Measurements from ENCODE around the gene TRIM47.
"Not testable (repeated sequence)": the region's sequence is repeated elsewhere in the genome, so short reads cannot be mapped to it uniquely, and the experiment has no call there.

The TRIM47 gene

DNA sequence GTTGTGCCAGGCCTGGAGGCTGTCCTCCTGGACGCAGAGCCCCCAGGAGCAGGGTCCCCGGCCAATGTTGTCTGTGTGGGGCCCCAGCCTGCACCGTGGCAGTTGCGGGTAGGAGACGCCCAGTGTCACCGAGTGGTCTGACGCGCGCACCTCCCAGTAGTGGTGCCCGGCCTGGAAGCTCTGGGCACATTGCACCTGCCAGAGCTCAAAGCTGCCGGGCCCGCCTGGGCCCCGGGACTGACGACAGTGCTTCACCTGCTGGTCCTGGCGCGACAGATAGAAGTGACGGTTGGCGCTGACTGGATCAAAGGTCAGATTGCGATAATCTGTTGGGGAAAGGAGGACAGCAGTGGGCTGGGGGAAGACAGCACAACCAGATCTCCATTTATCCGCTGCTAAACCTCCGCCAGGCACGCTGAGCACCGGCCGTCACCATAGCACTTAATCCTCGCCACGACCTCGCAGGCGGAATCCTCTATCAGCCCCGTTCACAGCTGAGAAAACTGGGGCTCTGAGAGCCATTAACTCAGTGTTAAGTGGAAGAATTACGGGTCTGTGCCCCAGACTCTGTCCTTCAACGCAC lies 12.7 kb upstream of the TRIM47 start:
- no peak for DNase-seq

DNA sequence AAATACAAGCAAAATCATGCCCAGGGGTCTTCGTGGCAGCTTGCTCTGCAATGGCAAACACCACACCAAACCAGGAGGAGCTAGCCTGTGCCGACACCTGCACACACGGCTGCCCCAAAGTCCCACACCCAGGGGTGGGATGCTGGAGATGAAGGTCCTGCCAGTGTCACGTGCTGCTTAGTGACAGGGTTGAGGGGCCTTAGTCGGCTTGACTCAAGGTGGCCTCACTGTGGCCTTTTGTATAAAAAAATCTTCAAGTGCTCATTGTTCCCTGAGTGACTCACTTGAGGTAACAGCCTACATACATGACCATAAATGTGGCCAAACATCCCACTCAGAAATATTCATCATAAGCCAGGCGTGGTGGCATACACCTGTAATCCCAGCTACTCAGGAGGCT lies 11.1 kb upstream of the TRIM47 start:
- DNase-seq, result no peak

DNA sequence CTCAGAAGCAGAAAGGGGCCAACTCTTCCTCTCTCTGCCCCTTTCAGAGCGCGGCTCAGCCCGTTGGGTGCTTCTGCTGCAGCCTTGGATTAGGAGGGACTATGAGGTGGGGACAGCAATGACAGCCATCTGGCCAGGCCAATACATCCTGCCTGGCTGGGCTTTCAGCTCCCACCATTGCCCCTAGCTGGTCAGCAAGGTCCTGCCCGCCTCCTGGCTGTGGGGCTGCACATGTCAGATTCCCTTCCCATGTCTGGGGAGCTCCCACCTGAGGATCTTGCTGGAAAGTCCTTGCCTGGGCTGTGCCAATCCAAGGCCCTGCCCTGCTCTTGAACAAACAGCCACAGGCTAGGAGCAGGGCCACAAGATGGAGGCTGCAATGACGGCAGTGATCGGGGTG lies 10.1 kb upstream of the TRIM47 start:
- no peak for DNase-seq

DNA sequence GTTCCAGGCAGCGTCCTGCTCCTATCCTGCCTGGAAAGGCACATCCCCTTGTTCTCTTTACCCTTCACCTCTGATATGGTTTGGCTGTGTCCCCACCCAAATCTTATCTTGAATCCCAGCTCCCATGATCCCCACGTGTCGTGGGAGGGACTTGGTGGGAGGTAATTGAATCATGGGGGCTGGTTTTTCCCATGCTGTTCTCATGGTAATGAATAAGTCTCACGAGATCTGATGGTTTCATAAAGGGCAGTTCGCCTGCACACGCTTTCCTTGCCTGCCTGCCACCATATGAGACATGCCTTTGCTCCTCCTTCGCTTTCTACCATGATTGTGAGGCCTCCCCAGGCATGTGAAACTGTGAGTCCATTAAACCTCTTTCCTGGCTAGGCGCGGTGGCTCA lies 7.5 kb upstream of the TRIM47 start:
- DNase-seq, result not testable (repeated sequence)

DNA sequence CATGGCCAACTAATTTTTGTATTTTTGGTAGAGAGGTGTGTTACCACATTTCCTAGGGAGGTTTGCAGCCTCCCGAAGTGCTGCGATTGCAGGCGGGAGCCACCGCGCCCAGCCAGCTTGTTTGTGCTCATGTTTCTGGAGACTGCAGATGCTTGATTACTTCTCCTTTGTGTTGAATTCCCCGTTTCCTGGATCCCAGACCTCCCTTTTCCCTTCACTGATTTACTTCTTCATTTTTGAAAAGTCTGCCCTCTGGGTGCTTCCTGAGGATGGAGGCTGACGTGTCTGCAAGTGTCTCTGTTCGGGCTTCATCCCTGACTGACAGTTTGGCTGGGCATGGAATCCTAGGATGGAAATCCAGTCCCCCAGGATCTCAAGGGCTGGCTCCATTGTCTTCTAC lies 7.0 kb upstream of the TRIM47 start:
- no peak for DNase-seq

DNA sequence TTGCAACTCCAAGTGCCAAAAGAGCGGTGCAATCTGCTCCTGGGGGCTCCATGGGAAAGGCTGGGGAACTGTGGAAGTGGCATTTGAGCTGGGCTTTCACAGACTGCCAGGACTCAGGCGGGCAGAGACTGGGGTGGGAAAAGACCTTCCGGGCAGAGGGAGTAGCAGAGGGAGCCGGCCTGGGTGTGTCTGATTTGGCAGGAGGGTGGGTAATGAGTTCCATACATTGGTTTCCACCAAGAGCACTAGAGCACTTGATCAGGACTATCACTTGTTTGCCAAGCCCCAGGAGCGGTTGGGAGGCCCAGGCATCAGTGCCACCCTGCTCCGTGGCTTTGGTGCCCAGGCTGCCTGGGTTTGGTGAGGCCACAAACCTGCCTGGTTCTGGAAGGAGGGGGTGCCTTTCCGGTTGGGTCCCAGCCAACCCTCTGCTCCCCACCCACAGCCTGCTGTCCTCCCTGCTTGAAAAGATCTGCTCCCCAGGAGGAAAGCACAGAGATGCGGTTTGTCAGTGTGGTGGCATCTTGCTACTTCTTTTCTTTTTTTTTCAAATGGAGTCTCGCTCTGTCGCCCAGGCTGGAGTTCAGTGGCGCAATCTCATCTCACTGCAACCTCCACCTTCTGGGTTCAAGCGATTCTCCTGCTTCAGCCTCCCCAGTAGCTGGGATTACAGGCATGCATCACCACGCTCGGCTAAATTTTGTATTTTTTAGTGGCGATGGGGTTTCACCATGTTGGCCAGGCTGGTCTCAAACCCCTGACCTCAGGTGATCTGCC lies 3.5 kb upstream of the TRIM47 start:
- DNase-seq, result no peak

DNA sequence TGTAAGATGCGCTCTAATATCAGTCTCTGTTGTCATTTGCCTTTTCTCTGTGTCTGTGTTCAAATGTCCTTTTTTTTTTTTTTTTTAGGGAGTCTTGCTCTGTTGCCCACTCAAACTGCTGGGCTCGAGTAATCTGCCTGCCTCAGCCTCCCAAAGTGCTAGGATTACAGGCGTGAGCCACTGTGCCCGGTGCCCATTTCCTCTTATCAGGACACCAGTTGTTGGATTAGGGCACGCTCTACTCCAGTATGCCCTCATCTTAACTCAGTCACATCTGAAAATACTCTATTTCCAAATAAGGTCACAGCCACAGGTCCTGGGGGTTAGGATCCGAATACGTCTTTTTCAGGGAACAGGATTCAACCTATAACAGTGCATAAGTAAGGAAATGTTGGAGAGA lies 1.9 kb upstream of the TRIM47 start:
- DNase-seq, result no peak

DNA sequence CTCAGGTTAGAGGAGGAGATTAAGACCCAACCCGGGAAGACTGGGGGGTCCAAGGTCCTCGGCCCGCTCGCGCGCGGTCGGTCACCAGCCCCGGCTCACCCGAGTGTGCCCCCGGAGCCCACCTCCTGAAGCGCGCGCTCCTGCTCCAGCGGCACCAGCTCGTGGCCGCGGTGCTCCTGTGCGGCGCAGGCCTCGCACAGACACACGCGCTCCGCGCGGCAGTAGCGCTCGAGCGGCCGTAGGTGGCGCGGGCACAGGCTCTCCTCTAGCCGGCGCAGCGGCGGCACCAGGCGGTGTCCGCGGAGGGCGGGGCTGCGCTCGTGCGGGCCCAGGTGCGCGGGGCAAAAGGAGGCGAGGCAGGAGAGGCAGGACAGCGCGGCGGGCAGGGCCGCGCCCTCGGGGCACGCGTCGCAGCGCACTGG lies 618 bp downstream of the TRIM47 start:
- peak; percentile 74 for DNase-seq

DNA sequence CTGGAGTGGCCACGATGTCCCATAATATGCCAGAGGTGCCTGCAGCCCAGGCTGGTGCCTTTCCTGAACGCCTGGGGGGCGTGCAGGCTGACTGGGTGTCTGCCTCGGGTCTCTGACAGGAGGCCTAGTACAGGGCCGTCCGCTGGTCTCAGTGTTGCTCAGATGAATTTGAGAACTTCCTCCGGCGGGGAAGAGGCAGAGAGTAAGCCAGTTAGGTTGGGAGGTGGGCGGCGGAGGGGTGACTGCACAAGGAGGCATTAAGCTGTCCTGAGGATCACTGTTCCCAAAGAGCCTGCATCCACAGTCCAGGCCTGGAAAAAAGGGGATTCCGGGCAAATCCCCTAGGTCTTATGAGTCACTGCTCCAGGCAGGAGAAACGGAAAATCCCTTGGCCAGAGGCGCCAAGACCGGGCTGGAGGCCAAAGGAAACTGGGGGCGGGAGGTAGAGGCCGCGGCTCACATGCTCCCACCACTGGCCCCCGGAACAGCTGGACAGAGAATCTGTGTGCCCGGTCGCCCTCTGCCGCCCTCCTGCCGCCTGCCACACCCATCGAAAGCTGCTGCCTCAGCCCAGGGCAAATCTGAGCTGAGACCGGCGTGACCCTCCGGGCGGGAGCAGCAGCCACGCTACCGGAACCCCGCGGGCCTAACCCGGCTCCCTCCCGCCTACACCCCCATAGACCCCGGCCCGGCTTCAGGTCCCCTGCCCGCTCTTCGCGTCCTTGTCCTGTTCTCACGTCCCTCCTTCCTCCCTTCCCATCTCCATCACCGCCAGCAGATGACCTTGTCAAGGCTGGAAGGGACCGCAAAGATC lies 1.2 kb downstream of the TRIM47 start:
- peak; percentile 70 for DNase-seq

DNA sequence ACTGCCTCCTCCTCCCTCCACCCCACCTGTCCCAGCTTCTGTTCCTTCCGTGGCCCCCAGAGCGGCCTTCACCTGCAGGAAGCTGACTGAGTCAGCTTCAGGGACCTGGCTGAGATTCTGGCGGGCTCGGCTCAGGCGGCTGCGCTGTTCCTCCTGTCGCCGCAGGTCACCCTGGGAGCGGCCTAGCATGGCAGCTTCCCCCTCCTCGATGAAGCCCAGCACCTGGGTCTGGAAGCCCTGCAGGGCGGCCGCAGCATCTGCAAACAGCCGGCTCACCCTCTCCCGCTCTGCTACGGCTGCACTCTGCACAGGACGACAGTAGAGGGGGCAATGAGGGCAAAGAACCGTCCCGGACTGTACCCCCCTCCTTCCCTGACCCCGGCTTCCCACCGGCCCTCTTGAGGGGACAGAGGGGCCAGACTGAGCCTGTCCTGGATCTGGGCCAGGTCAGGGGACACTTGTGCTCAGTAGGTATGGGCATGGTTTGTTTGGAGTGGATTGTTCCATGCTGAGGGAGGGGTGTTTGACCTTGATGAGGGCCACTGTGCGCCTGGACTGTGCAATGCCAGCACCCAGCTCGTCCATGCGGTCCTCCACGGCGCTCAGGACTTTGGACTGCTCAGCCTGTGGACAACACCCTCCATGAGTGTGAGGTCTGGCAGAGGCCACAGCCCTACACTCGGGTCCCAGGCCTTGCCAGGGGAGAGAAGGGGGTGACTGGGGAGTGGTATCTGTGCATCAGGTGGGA lies 2.0 kb downstream of the TRIM47 start:
- DNase-seq, result peak; percentile 79

DNA sequence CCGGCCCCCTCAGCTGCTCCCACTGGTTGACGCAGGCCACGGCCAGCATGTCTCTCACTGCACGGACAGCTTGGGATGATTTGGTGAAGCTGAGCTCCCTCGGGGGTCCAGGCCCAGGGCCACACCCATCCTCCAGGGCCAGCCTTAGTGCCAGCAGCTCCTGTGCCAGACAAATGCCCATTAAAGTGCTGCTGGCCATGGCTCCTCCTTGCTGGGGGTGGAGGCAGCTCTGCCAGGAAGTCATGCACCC lies 2.5 kb downstream of the TRIM47 start:
- DNase-seq, result no peak

DNA sequence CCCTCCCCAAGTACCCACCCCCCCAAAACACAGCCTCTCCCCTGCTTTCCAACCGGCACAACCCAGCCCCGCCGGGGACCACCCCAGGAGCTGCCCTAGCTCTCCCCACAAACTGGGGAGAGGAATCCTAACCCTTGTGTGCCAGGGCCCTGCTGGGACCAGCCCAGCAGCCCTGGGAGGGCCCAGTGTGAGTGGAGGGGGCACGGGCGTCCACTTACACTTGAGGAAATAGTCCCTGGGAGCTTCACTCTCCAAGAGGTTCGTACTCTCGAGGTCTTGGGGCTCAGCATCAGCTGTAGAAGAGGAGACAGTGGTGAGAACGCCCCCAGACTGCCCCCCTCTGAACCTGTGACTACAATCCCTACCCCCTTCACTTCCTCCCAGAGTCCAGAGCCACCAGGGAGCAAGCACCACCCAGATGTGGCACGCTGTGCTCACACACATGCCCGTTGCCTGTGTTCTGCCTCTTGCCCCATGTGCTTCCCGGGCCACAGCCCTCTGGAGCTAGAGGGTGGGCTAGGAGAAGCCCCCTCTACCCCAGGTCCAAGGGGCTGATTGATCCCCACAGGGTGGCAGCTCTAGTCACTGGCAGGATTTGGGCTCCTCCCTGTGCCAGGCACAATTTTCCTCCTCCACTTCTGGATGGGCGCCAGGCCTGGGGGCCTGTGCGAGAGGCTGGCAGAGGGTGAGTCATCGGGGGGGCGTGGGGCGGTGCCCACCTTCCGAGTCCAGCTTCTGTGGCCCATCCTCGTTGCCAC lies 3.0 kb downstream of the TRIM47 start:
- no peak for DNase-seq

DNA sequence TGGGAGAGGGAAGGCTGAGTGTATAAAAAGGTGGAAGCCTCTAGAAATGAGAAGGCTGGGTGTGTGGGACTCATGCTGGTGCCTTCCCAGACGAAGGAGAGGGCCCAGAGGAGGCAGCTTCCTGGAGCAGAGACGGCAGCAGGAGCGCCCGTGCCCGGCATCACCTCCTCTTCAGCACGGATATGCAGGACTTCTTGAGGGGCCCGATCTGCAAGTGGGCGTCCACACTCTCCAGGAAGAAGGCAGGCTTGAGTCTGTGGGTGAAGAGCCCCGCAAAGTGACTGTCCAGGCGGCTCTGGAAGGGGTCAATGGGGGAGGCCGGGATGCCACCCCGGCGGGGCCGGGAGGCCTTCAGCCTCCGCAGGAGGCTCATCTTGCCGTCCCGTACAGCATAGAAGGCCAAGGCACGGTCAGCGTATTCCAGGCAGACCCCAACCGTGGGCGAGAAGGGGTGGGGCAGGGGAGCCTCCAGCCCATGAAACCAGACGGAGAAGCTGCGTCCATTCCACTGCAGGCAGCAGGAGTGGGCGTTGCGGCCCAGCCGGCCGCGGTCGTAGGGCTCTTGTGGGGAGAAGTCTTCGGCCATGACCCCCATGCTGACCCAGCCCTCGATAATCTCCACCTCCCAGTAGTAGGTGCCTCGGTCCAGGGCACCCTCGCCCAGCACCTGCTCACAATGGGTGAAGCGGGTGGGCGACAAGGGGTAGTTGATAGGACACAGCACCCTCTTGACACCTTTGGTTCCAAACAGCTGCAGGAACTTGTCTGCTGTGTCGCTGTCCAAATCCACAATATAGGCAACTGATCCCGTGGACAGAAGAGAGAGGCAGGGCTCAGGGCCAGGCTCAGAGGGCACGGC lies 3.8 kb downstream of the TRIM47 start:
- DNase-seq, result no peak

DNA sequence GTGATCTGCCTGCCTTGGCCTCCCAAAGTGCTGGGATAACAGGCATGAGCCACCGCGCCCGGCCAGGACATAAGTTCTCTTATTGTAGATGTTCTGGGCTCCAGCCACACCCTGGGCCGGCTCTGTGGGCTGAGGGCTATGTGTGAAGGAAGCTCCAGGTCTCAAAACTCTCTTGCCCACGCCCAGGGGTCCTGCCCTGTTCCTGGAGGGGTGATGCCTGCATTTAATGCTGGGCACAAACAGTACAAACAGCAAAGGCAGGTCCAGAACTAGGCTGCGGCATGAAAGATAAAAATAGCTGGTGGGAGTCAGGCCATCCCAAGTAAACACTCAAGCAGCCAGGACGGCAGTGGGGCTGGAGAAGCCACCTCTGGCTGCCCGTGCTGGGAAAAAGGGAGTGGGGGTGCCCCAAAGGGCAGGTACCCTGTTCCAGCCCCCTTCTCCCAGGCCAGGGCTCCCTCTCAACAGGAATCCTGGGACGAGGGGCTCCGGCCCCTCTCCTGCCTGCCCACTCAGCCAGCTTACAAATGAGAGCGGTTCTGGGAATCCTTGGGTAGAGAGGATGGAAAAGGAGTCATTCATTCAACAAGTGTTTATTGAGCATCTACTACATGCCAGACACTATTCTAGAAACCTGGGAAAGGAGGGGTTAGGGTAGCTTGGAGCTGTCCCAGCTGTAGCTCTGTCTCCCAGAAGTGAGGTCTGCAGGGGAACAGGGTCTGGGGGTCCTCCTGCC lies 4.6 kb downstream of the TRIM47 start:
- DNase-seq, result no peak

DNA sequence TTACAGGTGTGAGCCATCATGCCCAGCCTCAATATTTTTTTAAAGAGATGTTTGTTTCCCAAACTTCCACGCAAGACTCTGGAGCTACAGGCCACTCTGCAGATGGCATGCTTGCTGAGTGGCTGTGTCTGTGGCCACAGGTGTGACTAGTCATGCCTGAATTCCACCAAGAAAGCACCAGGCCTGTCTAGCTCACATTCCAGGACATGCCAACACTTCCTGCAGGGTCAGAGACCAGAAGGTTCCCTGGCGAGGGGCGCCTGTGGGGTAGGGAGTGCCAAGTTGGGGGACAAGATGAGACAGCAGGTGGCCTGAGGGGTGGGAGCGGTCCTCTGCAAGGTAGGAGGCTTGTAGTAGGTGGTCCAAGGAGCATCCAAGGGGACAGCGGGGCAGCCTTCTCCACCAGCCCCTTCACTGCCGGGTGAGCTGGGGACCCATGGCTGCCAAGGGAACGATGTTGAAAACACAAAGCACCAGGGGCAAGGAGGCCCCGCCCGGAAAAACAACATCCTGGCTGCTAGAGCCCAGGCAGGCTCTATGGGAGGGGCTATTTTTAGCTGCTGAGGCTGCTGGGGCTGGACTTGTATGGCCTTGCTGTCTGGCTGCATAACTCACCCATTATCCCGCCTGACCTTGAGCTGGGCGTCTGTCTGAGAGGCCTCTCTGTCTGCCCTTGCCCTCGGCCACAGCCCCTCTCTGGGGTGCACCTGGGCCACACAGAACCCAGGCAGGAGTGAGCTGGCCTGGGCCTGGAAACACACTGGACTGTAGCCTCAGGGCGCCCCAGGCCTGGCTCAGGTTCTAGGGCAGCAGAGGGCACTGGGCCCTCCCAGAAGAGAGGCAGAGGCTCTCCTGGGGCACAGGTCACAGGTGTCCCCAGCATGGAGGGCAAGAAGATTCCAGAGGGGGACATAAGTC lies 5.7 kb downstream of the TRIM47 start:
- no peak for DNase-seq

DNA sequence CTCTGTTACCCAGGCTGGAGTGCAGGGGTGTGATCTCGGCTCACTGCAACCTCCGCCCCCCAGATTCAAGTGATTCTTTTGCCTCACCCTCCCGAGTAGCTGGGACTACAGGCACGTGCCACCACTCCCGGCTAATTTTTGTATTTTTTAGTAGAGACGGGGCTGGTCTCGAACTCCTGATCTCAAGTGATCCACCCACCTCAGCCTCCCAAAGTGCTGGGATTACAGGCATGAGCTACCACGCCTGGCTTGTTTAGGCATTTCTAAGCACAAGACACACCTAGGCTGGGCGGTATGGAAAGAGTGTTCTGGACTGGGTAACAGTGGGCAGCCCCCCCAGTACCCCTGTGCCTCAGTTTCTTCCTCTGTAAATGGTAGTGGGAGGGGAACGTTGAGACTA lies 8.2 kb downstream of the TRIM47 start:
- DNase-seq, result not testable (repeated sequence)

DNA sequence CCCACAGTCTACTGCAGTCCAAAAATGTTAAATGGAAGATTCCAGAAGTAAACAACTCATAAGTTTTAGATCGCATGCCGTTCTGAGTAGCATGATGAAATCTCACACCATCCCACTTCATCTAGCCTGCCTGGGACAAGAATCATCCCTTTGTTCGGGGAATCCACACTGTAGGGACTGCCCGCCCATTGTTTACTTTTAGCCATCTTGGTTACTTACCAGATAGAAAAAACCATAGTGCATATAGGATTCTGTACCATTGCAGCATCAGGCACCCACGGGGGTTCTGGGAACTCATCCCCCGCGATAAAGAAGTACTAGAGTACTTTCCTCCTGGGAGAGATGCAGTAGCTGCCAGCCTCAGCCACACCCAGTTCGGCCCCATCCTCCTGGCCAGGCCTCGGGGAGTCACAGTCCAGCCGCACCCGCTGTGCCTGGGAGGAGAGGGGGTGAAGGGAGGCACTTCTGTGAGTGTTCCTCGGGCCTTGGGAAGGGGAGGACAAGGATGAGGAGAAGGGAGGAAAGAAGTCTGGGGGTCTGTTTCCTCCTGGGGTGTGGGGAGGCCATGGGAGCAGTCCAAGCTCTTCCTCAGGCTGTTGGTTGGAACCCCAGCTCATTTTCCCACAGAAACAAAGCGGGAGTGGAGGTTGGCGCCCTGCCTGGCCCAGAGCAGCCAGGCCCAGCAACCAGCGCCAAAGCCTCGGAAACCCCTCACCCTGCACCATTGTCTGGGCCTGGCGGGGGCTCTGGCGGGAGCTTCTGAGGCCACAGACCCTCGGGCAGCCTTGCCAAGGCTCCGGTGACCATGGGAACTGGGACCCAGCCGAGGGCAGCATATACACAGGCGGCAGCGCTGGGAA lies 8.9 kb downstream of the TRIM47 start:
- DNase-seq, result no peak

DNA sequence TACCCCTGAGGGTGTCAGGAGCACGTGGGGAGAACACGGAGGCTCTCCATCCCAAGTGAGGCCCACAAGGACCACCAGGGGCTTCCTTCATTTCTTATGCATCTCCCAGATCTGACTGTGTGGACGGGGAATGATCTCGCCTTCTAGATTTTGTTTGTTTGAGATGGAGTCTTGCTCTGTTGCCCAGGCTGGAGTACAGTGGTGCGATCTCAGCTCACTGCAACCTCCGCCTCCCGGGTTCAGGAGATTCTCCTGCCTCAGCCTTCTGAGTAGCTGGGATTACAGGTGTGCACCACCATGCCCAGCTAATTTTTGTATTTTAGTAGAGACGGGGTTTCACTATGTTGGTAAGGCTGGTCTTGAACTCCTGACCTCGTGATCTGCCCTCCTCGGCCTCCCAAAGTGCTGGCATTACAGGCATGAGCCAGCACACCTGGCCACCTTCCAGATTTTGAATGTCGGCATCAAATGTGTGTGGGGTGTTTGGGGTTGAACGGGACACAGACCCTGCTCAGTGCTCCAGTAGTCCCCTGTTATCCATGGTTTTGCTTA lies 9.6 kb downstream of the TRIM47 start:
- DNase-seq, result not testable (repeated sequence)
